Activated CD8-positive, alpha-beta memory T cell treated with anti-CD3 and anti-CD28 coated beads for 4 hours (primary cell): ENCODE data around the gene UQCRC1.

Experiments used
- DNase-seq, 2 donors: peaks; one replicate each; pipeline ENCODE4 v3.0.0-alpha.2; 2020; ENCODE audit warnings: low read depth in 2 of 2

The UQCRC1 gene

DNA sequence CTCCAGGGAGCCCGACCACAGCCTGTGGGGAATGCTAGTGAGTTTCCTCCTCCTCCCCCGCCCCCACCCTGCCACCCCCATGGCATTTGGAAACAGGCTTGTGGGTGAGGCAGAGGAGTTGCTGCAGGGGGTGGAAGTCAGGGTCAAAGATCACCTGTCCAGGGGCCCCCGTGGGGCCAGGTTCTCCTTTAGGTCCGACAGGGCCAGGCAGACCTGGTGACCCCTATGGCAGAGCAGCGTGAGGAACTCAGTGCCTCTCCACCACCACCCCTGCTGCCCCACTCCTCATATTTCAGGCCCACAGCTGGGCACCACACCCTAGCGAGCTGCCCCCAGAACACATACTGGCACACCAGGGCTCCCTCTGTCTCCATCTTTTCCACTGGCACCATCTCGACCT is 36.9 kb downstream of the UQCRC1 start:
- DNase-seq = no peak

DNA sequence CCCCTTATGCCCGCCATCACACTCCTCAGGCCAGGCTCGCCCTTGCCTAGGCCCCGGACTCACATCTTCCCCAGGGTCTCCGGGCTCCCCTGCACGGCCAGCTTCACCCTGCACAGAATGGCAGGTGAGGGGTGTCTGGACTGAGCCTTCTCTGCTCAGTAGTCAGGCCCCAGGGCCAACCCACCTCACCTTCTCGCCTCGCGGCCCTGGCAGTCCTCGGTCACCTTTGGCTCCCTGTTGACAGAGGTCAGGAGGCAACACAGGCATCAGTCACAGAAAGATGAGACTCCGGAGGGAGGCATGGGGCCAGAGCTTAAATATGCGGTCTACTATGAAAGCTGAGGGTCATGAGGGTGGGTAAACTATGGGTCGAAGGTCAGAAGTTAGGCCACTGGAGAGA is 37.5 kb downstream of the UQCRC1 start:
- DNase-seq = no peak

DNA sequence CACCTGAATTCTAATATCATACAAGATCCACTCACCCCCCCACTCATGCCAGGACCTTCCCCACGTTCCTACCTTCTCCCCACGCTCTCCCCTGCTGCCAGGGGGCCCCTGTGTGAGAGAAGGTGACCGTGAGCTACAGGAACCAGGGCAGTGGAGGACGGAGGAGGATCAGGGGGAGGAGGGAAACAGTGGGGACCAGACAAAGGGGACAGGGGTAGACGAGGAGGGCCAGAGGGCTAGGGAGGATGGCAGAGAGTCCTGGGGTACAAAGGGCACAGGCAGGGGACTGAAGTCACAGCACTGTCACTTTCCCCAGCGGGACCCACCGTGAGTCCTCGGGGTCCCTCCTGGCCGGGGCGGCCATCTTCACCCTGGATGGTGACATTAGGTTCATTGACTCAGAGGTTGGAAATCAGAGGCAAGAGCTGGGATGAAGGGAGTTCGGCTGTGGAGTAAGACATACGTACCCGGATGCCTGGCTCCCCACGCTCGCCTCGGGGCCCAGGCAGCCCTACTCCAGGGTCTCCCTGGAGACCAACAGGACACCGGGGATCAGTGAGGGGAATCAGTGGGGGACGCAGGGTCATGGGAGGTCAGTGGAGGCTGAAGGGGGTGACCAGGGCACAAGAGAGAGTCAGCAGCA is 39.5 kb downstream of the UQCRC1 start:
- DNase-seq = no peak

DNA sequence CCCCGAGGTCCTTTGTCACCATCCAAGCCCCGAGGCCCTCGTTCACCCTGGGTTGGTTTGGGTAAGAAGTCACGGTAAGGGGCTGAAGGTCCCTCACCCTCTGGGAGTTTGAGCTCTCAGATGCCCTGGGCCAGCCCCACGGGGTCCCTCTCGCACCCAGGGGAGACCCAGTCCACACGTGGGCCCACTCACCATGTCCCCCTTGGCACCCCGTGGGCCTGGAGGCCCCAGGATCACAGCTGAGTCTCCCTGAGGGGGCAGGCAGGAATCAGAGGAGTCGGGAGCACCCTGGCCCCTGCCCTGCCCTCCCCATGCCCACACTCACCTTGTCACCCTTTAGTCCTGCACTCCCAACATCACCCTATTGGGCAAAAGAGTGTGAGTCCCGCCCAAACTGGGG is 40.0 kb downstream of the UQCRC1 start:
- no peak for DNase-seq

DNA sequence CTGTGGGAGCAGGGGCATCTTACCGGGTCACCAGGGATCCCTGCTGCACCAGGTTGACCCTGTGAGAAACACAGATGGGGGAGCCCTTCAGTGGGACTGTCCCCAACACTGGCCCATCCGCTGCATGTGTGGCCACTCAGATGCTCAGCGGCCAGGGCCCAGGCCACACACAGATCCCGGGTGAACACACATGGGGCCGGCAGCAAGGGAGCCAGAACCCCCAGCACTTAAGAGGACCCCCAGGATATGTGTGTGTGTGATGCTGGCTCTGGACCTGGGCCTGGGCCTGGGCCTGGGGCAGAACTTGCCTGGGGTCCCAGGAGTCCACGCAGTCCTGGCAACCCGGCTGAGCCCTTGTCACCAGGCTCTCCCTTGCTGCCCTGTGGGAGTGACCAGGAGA is 41.0 kb downstream of the UQCRC1 start:
- no peak for DNase-seq

DNA sequence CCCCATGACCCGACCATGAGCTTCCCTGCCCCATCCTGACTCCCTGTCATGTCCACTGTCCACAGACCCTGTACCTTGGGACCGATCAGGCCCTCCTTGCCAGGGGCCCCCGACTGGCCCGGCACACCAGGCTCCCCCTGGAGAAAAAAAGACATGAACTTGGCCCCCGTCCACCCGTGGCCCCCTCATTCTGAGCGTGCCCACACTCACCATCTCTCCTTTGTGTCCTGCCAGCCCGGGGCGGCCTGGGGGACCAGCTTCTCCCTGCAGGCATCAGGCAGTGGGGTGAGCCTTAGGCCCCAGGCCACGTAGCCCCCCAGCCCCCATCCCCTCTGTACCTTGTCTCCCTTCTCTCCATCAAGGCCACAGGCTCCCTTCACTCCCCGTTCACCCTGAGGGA is 41.9 kb downstream of the UQCRC1 start:
- DNase-seq = no peak

DNA sequence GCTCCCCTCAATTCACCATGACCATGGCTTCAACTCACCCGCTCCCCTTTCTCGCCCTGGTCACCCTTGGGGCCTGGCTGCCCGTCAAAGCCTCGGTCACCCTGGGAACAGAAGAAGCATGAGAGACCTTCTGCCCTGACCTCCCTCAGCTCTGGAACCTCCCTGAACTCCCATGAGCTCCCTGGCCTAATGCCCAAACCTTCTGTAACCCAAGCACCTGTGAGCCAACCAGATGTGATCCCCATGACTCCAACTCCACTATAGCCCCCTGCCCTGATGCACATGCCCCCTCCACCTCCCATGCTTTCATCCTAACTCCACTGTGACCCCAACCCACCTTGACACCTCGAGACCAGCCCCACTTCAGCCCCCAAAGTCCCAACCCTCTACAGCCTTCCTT is 42.4 kb downstream of the UQCRC1 start:
- DNase-seq = no peak

DNA sequence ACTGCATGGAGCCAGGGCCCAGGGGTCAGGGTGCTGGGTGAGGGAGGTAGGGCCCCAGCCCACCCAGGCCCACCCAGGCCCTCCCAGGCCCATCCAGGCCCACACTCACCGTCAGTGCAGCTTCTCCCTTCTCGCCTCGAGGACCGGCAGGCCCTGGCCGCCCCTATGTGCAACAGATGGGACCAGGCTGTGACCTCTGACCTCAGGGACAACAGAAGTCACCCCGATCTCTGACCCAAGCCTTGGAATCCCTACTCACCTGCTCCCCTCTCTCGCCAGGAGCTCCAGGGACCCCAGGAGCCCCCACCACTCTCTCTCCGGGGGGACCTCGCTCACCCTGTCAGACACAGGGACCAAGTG is 43.1 kb downstream of the UQCRC1 start:
- DNase-seq = no peak

DNA sequence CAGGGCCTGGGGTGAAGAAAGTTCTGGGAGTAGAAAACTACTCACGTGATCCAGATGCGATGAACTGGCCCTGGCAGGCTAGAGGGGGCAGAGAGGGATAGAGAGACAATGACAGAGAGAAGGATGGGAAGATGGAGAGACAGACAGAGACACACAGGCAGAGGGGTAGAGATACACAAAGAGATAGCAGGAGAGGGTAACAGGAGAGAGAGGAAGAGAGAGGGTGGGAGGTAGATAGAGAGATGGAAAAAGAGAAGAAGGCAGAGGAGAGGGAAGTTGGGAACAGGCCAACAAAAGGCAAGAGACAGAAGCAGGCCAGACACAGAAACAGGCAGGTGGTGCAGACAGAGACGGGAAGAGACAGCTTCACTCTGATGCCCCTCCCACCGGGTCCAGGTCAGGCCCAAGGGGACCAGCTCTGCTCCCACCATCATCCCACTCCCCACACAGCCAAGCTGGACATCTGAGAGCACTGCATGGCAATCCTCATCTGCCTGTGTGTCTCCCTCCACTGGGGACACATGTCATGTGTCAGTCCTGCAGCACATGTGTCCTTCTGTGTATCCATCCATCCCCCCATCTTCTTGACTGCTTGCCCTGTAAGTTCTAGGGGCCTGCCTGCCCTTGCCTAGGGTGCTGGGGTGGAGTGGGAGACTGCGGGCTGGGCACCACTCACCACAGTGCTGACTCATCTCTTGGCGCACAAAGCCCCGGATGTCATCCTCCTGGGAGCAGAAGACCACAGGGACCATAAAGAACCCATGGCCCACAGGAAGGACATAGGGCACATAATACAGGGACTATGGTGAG is 43.6 kb downstream of the UQCRC1 start:
- DNase-seq = no peak

DNA sequence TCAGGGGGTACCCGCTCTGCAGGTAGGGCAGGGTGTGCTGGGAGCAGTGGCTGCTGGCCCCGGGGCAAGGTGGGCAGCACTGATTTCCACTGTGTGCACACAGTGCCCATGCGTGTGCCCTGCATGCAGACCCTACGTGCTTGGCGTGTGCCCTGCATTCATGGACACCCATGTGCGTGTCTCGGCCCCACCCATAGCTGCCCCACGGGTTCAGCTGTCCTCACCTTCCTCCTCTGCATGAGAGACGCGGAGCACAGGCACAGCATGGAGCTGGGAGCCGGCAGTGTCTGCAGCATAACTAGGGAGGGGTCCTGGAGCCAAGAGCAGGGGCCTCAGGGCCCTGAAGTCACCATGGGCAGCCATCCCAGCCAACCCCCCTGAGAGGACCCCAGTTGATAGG is 44.3 kb downstream of the UQCRC1 start:
- no peak for DNase-seq

DNA sequence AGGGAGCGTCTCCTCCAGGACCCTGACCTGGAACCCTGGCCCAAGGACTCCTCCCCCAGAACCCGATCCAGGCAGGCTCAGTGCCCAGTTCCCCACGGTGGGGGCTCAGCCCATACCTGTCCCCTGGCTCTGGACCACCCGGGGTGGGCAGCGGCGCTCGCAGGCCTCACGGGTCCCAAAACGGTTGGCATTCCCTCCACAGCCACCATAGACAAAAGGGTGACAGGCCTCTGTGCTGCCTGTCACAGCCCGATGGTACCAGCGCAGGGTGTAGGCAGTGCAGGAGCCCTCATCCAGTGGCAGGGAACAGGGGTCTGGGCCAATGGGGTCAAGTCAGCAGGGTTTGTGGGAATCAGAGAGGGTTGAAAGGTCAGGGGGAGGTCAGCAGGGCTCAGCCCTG is 44.8 kb downstream of the UQCRC1 start:
- no peak for DNase-seq

DNA sequence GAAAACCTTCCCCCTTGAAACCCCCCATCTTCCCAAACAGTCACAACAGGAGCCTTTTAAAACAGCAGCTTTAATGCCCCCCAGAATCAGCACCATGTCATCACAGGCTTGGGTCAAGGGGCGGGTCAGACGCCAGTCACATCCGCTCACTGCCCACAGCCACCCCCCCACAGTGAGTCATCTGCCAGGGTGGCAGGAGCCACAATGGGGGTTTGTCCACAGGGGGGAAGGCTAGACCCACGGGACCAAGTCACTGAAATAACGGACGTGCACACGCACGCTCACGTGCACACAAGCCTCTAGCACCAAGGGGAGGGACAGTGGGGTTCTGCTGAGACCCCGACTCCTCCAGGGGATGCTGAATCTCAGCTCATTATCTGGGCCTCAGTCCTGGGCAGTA is 45.4 kb downstream of the UQCRC1 start:
- DNase-seq = peak; percentile 25 to 28

DNA sequence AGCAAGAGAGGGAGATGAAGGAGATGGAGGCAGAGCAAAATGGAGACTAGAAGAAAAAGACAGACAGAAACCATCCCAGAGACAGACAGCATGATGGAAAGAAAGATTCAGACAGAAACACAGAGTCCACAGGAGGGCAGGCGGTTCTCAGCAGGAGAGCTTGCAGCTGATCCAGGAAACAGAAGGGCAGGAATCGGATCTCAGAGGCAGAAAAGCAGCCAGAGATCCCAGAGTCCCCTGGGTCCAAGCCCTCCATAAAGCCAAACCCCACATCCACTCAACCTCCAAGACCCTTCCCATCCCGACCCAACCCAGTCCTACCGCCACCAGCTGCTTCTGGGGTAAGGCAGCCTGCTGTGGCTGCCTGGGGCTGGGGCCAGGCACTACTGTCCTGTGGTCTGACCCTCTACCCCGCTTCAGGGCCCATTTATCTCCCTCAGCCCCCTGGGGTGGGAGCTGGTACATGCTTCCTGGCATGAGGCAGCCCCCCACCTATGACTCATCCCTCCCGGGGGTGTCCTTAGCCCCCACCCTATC is 46.0 kb downstream of the UQCRC1 start, which contains the start of gene UCN2:
Gene UCN2, minus strand, starts transcription at position 400 of the 537 bp plus-strand sequence. CDS start 657 bp downstream, outside the sequence.
- no peak for DNase-seq

DNA sequence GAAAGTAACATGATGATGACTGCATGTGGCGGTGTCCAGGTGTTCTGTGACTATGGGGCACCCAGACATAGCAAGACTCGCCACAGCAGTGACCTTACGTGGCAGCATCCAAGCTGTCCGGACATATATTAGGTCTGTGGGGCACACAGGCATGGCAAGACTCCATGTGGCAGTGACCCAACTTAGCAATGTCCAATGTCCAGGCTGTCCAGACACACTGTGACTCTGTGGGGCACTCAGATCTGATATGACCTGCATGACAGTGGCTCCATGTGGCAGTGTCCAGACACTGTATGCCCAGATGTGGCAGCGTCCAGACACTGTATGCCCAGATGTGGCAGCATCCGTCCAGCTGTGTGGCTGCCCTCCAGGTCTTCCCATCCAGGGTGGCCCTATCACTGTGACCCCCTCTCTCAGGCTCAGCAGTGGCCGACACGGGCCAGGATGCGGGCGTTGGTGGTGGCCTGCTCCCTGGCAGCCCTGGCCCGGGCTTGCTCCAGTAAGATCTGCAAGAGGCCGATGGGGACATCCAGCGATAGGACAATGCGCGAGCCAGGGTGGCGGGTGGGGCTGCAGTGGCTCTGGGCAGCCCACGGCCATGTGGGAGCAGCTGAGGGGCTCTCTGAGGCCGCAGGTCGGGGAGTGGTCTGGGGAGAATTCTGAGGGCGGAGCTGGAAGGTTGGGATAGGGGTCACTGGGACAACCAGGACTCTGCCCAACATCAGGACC is 46.9 kb downstream of the UQCRC1 start:
- no peak for DNase-seq

DNA sequence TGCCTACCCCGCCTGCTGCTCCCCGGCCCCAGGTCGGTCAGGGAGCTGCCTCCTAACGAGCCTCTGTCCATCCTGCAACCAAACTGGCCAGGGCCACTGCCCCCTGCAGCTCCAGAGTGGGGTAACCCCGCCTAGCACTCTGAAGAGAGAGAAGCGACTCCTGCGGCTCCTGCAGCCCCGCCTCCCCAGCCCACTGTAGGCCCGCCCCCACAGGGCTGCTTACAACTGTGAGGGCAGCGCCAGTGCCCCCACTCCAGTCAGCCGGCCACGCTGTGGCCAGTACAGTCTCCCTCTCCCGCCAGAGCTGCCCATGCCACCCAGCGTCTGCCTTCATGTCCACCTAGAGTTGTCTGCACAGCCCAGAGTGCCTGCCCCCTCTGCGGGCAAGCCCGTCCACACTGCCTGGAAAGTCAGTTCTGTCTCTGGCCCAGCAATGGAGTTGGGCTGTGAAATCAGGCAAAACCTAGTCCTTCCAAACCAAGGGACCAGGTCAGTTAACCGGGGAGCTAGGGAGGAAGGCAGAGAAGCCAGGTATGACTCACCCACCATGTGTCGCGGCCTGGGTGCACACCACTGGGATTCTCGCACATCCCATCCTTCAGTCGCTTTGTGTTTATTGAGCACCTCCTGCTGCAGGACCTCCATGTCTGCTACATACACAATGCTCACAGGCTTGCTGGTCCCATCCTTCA is 48.3 kb downstream of the UQCRC1 start:
- no peak for DNase-seq

DNA sequence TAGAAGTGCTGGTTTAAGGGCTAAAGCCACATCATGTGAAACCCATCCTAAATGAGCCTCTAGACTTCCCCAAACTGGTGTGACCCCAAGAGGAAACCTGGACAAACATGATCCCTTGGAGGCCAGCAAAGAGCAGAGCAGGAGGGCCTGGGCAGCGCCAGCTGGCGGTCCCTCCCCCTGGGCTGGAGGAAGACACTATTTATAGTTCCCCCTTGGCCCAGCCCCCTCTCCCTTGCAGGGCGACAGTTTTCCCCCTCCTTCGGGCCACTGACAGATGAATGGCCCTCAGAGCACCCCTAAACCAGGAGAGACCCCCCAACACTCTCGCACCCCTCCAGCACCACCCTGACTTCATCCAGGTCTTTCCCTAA is 48.8 kb downstream of the UQCRC1 start:
- no peak for DNase-seq

DNA sequence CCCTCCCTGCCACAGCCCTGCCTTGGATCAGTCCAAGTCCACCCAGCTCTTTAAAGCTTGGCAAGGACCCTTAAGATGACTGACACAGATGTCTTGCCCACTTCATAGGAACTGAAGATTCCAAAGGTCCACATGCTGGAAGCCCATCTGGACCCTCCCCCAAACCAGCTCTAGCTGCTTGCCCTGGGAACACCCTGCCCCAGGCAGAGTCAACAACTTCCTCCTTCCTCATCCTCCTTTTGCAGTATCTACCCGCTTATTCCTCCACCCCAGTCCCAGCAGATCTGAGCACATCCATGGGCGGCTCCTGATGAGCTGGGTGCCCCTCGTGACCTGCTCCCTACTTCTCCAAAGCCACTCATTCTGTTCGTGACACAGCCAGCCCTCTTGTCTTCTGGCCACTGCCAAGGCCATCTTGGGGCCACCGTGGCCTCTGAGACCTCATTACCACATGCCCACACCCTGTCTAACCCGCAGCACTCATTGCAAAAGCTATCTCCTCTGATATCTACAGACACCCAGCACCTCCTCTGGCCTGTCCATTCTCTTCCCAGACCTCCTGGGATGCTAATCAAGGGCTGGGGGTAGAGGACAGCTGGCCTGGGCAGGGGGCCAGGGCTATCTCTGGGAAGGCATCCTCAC is 50.8 kb downstream of the UQCRC1 start:
- no peak for DNase-seq

DNA sequence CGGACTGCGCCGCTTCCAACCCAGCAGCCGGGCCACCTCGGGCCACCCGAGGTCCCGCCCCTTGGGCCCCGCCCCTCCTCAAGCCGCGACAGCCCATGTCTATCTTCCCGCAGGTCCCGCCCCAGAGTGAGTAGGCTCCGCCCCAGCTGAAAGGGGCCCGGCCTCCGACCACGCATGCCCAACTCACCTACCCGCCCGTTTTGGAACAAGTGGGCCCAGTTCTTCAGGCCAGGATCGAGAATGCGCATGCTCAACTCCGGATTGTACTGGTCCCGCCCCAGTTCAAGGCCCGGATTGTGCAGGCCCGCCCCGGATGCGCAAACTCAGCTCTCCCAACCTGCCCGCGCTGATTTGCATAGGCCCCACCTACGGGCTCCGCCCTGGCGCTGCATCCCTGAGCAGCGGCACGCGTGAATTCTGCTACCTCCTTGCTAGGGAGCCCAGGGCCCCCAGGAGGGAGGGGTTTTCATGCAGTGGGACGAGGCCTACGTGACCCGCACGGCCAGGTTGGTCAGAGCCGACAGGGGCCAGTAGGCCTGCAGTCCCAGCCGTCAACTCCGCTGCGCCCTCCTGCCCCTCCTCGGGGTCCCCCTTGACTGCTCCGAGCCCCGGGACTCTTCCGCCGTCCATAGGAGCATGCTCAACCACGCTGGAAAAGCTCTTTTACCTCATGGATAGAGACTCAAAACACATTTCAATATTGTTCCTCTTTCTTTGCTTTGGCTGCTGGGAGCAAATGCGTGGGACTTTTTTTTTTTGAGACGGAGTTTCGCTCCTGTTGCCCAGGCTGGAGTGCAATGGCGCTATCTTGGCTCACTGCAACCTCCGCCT is 52.4 kb downstream of the UQCRC1 start, which contains the start of gene PFKFB4:
Gene PFKFB4, minus strand, starts transcription at position 8 of the 831 bp plus-strand sequence. CDS start 26 bp downstream, outside the sequence.
- DNase-seq = peak; percentile 98 to 99

DNA sequence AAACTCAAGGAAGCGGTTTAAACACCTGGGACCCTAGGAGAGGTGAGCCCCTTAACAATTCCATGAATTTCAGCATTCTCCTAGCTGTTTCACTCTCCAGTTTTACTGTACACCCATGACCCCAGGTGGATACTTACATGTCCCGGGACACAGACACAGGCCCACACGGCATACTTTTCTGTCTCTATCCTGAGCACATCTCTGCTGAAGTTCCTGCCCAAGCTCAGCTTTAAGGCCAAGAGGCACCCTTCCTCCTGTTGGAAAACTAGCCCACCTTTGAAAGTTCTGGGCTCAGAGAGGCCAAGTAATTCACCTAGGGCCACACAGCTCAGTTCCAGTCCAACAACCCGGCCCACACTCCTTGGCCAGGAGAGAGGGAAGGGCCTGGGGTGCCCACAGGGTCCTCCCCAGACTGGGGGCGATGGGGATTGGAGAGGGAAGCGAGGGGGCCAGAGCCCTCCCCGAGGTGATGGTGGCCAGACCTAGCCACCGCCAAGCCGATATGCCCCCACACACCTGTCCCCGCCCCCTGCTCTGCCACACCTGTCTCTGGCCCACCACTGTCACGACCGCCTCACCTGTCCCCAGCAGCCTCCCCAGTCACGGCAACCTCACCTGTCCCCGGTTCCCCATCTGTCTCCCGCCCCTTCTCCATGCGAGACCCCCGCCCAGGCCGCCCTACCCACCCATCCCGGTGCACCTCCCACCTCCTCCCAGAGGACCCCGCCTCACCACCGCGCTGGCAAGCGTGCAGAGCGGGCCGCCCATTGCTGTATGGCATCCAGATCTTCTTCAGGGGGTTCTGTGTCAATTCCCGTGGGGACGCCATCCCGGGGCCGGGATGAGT is 53.3 kb downstream of the UQCRC1 start:
- no peak for DNase-seq
